Breast epithelium (tissue), 4 donors: Measurements from ENCODE around the gene TMEM132D. TPM values are rescaled to one million over a fixed set of nuclear protein-coding genes. Genes with fewer than 3 reads are reported as not detected.

Source experiments
- DNase-seq, 2 donors: peaks; one replicate each; pipeline ENCODE4 v3.0.0-alpha.2; 2019; ENCODE audit warnings: low spot score in 2 of 2
- H3K27ac ChIP-seq, 2 donors: fragments of 200-600 bp; sonication (generic) in 1 of 2; one replicate each; pipeline ENCODE4 v1.5.1; 2016 to 2019; ENCODE audit warnings: mild to moderate bottlenecking in 1 of 2
- H3K27me3 ChIP-seq, 2 donors: fragments of 200-600 bp; sonication (generic) in 1 of 2; one replicate each; pipeline versions ENCODE4 v1.5.1 to v1.6.0; 2017 to 2019; ENCODE audit warnings: control low read depth in 1 of 2, mild to moderate bottlenecking in 1 of 2
- H3K36me3 ChIP-seq: fragments of 200-600 bp; one replicate; pipeline ENCODE4 v1.5.1; 2019
- H3K4me1 ChIP-seq, 2 donors: fragments of 200-600 bp; sonication (generic); one replicate each; pipeline ENCODE4 v1.5.1; 2016 to 2019; ENCODE audit warnings: control low read depth in 1 of 2
- H3K4me3 ChIP-seq, 3 donors: fragments of 200-600 bp; sonication (generic); 1 replicate in 2 of 3; 2 replicates in 1 of 3; pipeline ENCODE4 v1.5.1; 2016 to 2019; ENCODE audit warnings: mild to moderate bottlenecking in 3 of 3, moderate library complexity in 2 of 3
- H3K9me3 ChIP-seq, 2 donors: fragments of 200-600 bp; sonication (generic) in 1 of 2; one replicate each; pipeline ENCODE4 v1.5.1; 2016 to 2019; ENCODE audit warnings: control low read depth in 1 of 2
- CTCF ChIP-seq, 3 donors: fragments of 450-650 bp; IDR thresholded peaks; one replicate each; pipeline ENCODE4 v1.5.1; 2016 to 2017; ENCODE audit warnings: antibody characterized with exemption in 3 of 3, mild to moderate bottlenecking in 3 of 3, moderate library complexity in 3 of 3
- POLR2A ChIP-seq: fragments of 450-650 bp; IDR thresholded peaks from one replicate; pipeline ENCODE4 v1.6.1; 2016; ENCODE audit warnings: antibody characterized with exemption, mild to moderate bottlenecking, moderate library complexity
- POLR2AphosphoS5 ChIP-seq, 3 donors: sonication (generic); formaldehyde crosslinking; IDR thresholded peaks; one replicate each; pipeline ENCODE4 v1.6.1; 2017; ENCODE audit warnings: antibody characterized with exemption in 3 of 3
- intact Hi-C: fragments of 100-400 bp; cut with DNase I; formaldehyde crosslinking; loops from one replicate; pipeline ENCODE4 v1.15.1; 2023; ENCODE audit warnings: low total_unique reads
- total RNA-seq, 3 donors: library from RNA; depleted of rRNA; stranded (reverse); fragments of >200 nt; gene quantifications; one replicate each; pipeline ENCODE4 v1.1.0, GENCODE V29; 2016

Gene TMEM132D
- total RNA-seq, 3 donors from 2014 or later = not detected

GRCh38 chr12:129385637-129385990 lies 518.2 kb downstream of the TMEM132D start:
- Histone ChIP-seq H3K4me1 (no peaks in the 10 kb centered on the region), H3K27me3 (no peaks in the 10 kb centered on the region), H3K9me3 (no peaks in the 10 kb centered on the region), H3K27ac (no peak overlapping the region), H3K36me3 (no peaks in the 10 kb centered on the region), H3K4me3 (no peak overlapping the region)
- no peak for TF ChIP-seq POLR2A
- intact Hi-C loops = no loop called here
- DNase-seq = no peak

GRCh38 chr12:129383956-129384355 lies 519.9 kb downstream of the TMEM132D start:
- Histone ChIP-seq H3K9me3 (no peaks in the 10 kb centered on the region), H3K36me3 (no peaks in the 10 kb centered on the region), H3K27me3 (no peaks in the 10 kb centered on the region), H3K4me1 (no peaks in the 10 kb centered on the region), H3K27ac (no peak overlapping the region), H3K4me3 (no peak overlapping the region)
- TF ChIP-seq POLR2AphosphoS5 (IDR thresholded peaks at IDR 0.05) (no peak), CTCF (IDR thresholded peaks at IDR 0.05) (no peak), POLR2A (no peak)
- intact Hi-C loops = no loop called here
- DNase-seq = no peak

- H3K4me3 ChIP-seq = no peak overlapping the region
- DNase-seq = no peak
- H3K27me3 ChIP-seq = no peaks in the 10 kb centered on the region
- intact Hi-C loops = no loop called here
- H3K27ac ChIP-seq = no peak overlapping the region
- H3K9me3 ChIP-seq = peaks cover 0 to 5% of the 10 kb centered on the region in 2 donors
- TF ChIP-seq CTCF (IDR thresholded peaks at IDR 0.05) (no peak), POLR2A (no peak), POLR2AphosphoS5 (IDR thresholded peaks at IDR 0.05) (no peak)
- no peaks in the 10 kb centered on the region for H3K4me1 ChIP-seq
- H3K36me3 ChIP-seq = no peaks in the 10 kb centered on the region
Measured at GRCh38 chr12:129381715-129382114, 522.1 kb downstream of the TMEM132D start.

- H3K4me3 ChIP-seq = no peak overlapping the region
- intact Hi-C loops = no loop called here
Measured at GRCh38 chr12:129379076-129379804, 524.6 kb downstream of the TMEM132D start.

GRCh38 chr12:129378496-129378895 lies 525.3 kb downstream of the TMEM132D start:
- no peak for DNase-seq
- TF ChIP-seq CTCF (IDR thresholded peaks at IDR 0.05) = no peak
- no peak for TF ChIP-seq POLR2AphosphoS5 (IDR thresholded peaks at IDR 0.05)
- TF ChIP-seq POLR2A = no peak
- no peaks in the 10 kb centered on the region for H3K36me3 ChIP-seq
- no peaks in the 10 kb centered on the region for H3K27me3 ChIP-seq
- H3K4me3 ChIP-seq = no peak overlapping the region
- intact Hi-C loops = no loop called here
- H3K27ac ChIP-seq = no peak overlapping the region
- no peaks in the 10 kb centered on the region for H3K4me1 ChIP-seq
- peaks cover 0 to 6% of the 10 kb centered on the region in 2 donors for H3K9me3 ChIP-seq

More at GRCh38 chr12:129379076-129379804, 524.6 kb downstream of the TMEM132D start:
- Histone ChIP-seq H3K9me3 (peaks cover 0 to 6% of the 10 kb centered on the region in 2 donors), H3K36me3 (no peaks in the 10 kb centered on the region), H3K27ac (no peak overlapping the region), H3K4me1 (no peaks in the 10 kb centered on the region), H3K27me3 (no peaks in the 10 kb centered on the region)
- TF ChIP-seq POLR2A = no peak
- no peak for TF ChIP-seq POLR2AphosphoS5 (IDR thresholded peaks at IDR 0.05)
- TF ChIP-seq CTCF (IDR thresholded peaks at IDR 0.05) = no peak
- DNase-seq = no peak
